Upper lobe of left lung (tissue), 4 donors: ENCODE data around the gene ADCY2.

Experiments used
- EP300 ChIP-seq, 4 donors: sonication (generic); formaldehyde crosslinking; IDR thresholded peaks; one replicate each; pipeline ENCODE4 v1.5.1; 2017; ENCODE audit warnings: antibody characterized with exemption in 4 of 4, control low read depth in 2 of 4
- POLR2AphosphoS5 ChIP-seq, 2 donors: sonication (generic); formaldehyde crosslinking; IDR thresholded peaks; one replicate each; pipeline ENCODE4 v1.5.1; 2017; ENCODE audit warnings: antibody characterized with exemption in 2 of 2
- TF ChIP-seq, protein P1 (sequence below), 6 experiments: fragments of 450-650 bp in 4 of 6; fragments of 200-600 bp in 2 of 6; sonication (generic) in 2 of 6; IDR thresholded peaks; one replicate each; pipeline ENCODE4 v1.5.1; 2016 to 2019; ENCODE audit warnings: antibody characterized with exemption in 6 of 6

DNA sequence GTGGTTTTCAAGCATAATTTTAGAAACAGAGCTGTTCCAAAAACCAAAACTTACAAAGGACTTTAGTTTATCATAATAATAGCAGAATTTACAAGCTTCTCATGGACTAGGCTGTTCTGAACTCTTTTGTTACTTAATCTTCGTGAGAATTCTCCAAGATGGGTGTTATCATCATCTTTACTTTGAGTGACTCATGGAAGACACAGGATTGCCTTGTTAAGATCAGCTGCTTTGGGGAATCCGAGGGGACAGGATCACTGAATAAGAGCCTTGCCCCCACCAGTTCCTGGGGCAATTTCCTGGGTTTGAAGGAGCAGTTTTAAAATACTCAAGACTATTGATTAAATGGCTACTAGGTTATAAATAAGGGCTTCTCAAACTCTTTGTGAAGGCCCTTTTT, 374.5 kb downstream of the ADCY2 start:
- TF ChIP-seq, protein P1, sequence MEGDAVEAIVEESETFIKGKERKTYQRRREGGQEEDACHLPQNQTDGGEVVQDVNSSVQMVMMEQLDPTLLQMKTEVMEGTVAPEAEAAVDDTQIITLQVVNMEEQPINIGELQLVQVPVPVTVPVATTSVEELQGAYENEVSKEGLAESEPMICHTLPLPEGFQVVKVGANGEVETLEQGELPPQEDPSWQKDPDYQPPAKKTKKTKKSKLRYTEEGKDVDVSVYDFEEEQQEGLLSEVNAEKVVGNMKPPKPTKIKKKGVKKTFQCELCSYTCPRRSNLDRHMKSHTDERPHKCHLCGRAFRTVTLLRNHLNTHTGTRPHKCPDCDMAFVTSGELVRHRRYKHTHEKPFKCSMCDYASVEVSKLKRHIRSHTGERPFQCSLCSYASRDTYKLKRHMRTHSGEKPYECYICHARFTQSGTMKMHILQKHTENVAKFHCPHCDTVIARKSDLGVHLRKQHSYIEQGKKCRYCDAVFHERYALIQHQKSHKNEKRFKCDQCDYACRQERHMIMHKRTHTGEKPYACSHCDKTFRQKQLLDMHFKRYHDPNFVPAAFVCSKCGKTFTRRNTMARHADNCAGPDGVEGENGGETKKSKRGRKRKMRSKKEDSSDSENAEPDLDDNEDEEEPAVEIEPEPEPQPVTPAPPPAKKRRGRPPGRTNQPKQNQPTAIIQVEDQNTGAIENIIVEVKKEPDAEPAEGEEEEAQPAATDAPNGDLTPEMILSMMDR (IDR thresholded peaks at IDR 0.05): no peak
- TF ChIP-seq EP300 (IDR thresholded peaks at IDR 0.05): no peak
- no peak for TF ChIP-seq POLR2AphosphoS5 (IDR thresholded peaks at IDR 0.05)
